ENCODE data around the gene DIPK1B. TPM values are rescaled to one million over a fixed set of nuclear protein-coding genes. Genes with fewer than 3 reads are reported as not detected.

The DIPK1B gene
- total and polyA plus RNA-seq, 11 donors: 14.4 to 46.3 (median 19.8) TPM

- peaks cover 3 to 63% (median 33%) of the 10 kb centered on the region in 12 donors for H3K4me1 ChIP-seq
- DNase-seq: no peak
Measured at GRCh38 chr9:136693135-136693489, 19.3 kb upstream of the DIPK1B start.

DNA sequence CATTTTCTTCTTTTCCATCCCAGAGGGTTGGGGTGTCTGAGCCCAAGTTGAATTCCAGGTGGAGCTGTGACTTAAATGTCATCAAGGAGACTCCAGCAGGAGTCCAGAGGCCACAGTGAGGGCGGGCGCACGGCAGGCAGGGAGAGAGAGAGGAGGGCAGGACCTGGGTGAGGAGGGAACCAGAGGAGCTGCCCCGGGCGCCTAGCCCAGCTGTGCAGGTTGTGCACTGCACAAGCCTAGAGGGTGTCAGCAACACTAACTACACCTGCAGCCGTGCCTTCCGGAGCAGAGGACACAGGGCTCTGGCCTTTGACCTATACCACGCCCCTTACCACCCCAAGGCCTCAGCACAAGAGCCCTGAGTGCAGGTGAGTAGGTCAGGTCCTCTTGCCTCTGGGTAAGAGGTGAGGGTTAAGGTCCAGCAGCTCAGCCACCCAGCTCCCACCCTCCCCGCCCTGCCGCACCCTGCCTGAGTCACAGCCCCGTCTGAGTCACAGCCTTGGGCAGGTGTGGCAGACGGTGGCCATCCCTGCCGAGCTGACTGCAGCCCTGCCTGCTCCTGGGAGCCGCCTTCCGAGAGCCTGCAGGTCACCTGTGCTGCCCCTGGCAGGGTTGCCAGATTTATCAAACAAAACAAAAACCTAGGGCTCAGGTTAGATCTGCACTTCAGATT lies 18.7 kb upstream of the DIPK1B start:
- TF ChIP-seq CTCF (IDR thresholded peaks at IDR 0.05): no peak
- no peak for TF ChIP-seq POLR2A (IDR thresholded peaks at IDR 0.05)
- no peak overlapping the region for H3K4me3 ChIP-seq
- WGBS, 4 donors: 72 to 92% (median 78%) methylated on average over 9 to 15 of the region's 15 CpGs
- no peaks in the 10 kb centered on the region for H3K36me3 ChIP-seq
- ATAC-seq (no peak), DNase-seq (peak in 1 of 5 donors; percentile 28)
- H3K27me3 ChIP-seq: no peaks in the 10 kb centered on the region
- no peak overlapping the region for H3K27ac ChIP-seq
- no peaks in the 10 kb centered on the region for H3K9me3 ChIP-seq
- peaks cover 3 to 58% (median 32%) of the 10 kb centered on the region in 12 donors for H3K4me1 ChIP-seq
- intact Hi-C loops (cut with DNase I): loop anchor here in 9 of 10 donors (2.0 to 10.0 kb wide), 6 partner anchors 51 to 211 kb away; partner anchors contain the start of gene SEC16A (in 3 of the 9)

More at GRCh38 chr9:136693135-136693489, 19.3 kb upstream of the DIPK1B start:
- Histone ChIP-seq H3K9me3 (no peaks in the 10 kb centered on the region), H3K4me3 (no peak overlapping the region), H3K27ac (no peak overlapping the region), H3K27me3 (no peaks in the 10 kb centered on the region), H3K36me3 (no peaks in the 10 kb centered on the region)
- intact Hi-C loops (cut with DNase I): loop anchor here in 8 of 10 donors (5.0 to 10.0 kb wide), 4 partner anchors 51 to 211 kb away; partner anchors contain the start of gene SEC16A (in 3 of the 8)
- TF ChIP-seq POLR2A (IDR thresholded peaks at IDR 0.05) (no peak), CTCF (IDR thresholded peaks at IDR 0.05) (no peak)
- WGBS, 4 donors: 69 to 75% (median 72%) methylated on average over 14 of the region's 14 CpGs
- ATAC-seq: no peak

DNA sequence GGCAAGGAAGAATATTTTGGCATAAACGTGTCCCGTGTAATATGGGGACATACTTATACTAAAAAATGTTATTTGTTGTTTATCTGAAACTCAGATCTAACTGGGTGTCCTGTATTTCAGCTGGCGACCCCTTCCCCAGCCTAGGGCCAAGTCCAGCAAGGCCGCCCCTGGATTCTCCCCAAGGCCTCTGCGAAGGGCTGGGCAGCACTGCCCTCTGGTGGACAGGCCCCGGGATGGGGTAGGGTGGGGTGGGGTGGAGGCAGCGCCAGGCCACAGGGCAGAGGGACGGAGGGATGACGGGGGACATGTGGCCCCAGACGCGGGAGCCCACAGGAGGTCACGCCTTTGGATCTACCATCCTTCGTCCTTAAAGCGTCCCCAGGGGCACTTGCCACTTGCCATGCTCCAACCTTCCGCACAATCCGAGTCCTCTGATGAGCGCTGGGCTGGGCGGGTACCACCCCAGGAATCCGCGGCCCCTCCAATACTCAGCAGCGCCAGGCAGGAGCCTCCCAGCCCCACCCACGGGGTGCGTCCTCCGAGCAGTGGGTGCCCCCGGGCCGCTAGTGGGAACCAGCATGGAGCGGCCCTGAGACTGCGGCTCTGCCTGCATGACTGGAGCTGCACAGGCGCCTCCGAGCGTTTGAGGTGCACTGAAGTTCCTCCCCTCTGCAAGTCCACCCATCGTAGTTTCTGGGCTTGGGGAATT lies 18.1 kb upstream of the DIPK1B start:
- TF ChIP-seq CTCF (IDR thresholded peaks at IDR 0.05): peak; percentile 60 to 81 (median 73)
- no peak for TF ChIP-seq POLR2A (IDR thresholded peaks at IDR 0.05)
- Histone ChIP-seq H3K4me1 (peaks cover 3 to 52% (median 31%) of the 10 kb centered on the region in 12 donors), H3K9me3 (no peaks in the 10 kb centered on the region), H3K27me3 (no peaks in the 10 kb centered on the region), H3K4me3 (no peak overlapping the region), H3K36me3 (no peaks in the 10 kb centered on the region), H3K27ac (no peak overlapping the region)
- 44 to 48% (median 45%) methylated on average over 17 to 32 of the region's 32 CpGs for WGBS, 4 donors
- intact Hi-C loops (cut with DNase I): loop anchor here in 9 of 10 donors (2.0 to 10.0 kb wide), 6 partner anchors 52 to 212 kb away; partner anchors contain the start of gene SEC16A (in 3 of the 9)
- DNase-seq: peak in 2 of 5 donors; percentile 64 to 77
- ATAC-seq: peak in 3 of 4 donors; percentile 43 to 57 (median 50)

- TF ChIP-seq POLR2A (IDR thresholded peaks at IDR 0.05): no peak
- no peak for TF ChIP-seq CTCF (IDR thresholded peaks at IDR 0.05)
- peaks cover 3 to 47% (median 28%) of the 10 kb centered on the region in 12 donors for H3K4me1 ChIP-seq
- no peak for ATAC-seq
- H3K36me3 ChIP-seq: no peaks in the 10 kb centered on the region
- no peak overlapping the region for H3K27ac ChIP-seq
- H3K27me3 ChIP-seq: peaks cover 0 to under 1% (median 0%) of the 10 kb centered on the region in 9 donors
- no peak overlapping the region for H3K4me3 ChIP-seq
- intact Hi-C loops (cut with DNase I): loop anchor here in 9 of 10 donors (2.0 to 10.0 kb wide), 6 partner anchors 52 to 213 kb away; partner anchors contain the start of gene SEC16A (in 3 of the 9)
- H3K9me3 ChIP-seq: no peaks in the 10 kb centered on the region
- DNase-seq: no peak
- 92 to 95% (median 93%) methylated on average over 11 of the region's 11 CpGs for WGBS, 4 donors
Measured at GRCh38 chr9:136694872-136695247, 17.5 kb upstream of the DIPK1B start.
